Caki2 (cell line): Measurements from ENCODE around the gene SOX9. TPM values are rescaled to one million over a fixed set of nuclear protein-coding genes. Genes with fewer than 3 reads are reported as not detected.
"Not testable (repeated sequence)": the region's sequence is repeated elsewhere in the genome, so short reads cannot be mapped to it uniquely, and the experiment has no call there.

Experiments
- DNase-seq: peaks from one replicate; pipeline ENCODE4 v3.0.0-alpha.2; 2015; ENCODE audit warnings: low read depth
- in situ Hi-C: cut with HindIII; loops from 2 replicates; pipeline ENCODE4 v1.10.0; 2016; ENCODE audit warnings: low sequenced_read_pairs, low pct_unique_long_range_greater_than_20kb, mixed read lengths
- total RNA-seq: library from RNA; depleted of rRNA; stranded (reverse); fragments of >200 nt; shearing (Covaris generic); gene quantifications from 2 replicates; pipeline ENCODE4 v1.2.3, GENCODE V29; 2014; ENCODE audit warnings: low replicate concordance

SOX9 gene
- total RNA-seq, 1 experiment from 2014 or later: 8.5 TPM

- no peak for DNase-seq
- in situ Hi-C loops: no loop called here
Observed at GRCh38 chr17:72107100-72107499, 13.7 kb upstream of the SOX9 start.

- in situ Hi-C loops: no loop called here
- no peak for DNase-seq
Observed at GRCh38 chr17:72110231-72110941, 10.4 kb upstream of the SOX9 start.

- in situ Hi-C loops: no loop called here
- no peak for DNase-seq
Observed at GRCh38 chr17:72110942-72111318, 9.9 kb upstream of the SOX9 start.

- in situ Hi-C loops: no loop called here
- DNase-seq: no peak
Observed at GRCh38 chr17:72111336-72111923, 9.4 kb upstream of the SOX9 start.

GRCh38 chr17:72111926-72112325, 8.9 kb upstream of the SOX9 start:
- DNase-seq, in situ Hi-C loops: not testable (repeated sequence)

GRCh38 chr17:72113751-72114150, 7.1 kb upstream of the SOX9 start:
- no peak for DNase-seq
- in situ Hi-C loops: no loop called here

GRCh38 chr17:72115781-72116525, 4.9 kb upstream of the SOX9 start:
- no peak for DNase-seq
- in situ Hi-C loops: no loop called here

- no peak for DNase-seq
- in situ Hi-C loops: no loop called here
Observed at GRCh38 chr17:72116661-72117521, 3.9 kb upstream of the SOX9 start.

GRCh38 chr17:72117535-72118334, 3.1 kb upstream of the SOX9 start:
- in situ Hi-C loops: no loop called here
- DNase-seq: no peak

- peak; percentile 54 for DNase-seq
- in situ Hi-C loops: no loop called here
Observed at GRCh38 chr17:72118335-72119076, 2.3 kb upstream of the SOX9 start.

- no peak for DNase-seq
- in situ Hi-C loops: no loop called here
Observed at GRCh38 chr17:72119077-72119872, 1.5 kb upstream of the SOX9 start.

- in situ Hi-C loops: no loop called here
- DNase-seq: peak; percentile 78
Observed at GRCh38 chr17:72119873-72120641, 763 bp upstream of the SOX9 start.

- in situ Hi-C loops: no loop called here
- DNase-seq: peak; percentile 50
Observed at GRCh38 chr17:72121164-72122009, 567 bp downstream of the SOX9 start.

- DNase-seq: no peak
- in situ Hi-C loops: no loop called here
Observed at GRCh38 chr17:72122010-72122764, 1.4 kb downstream of the SOX9 start.
